Panc1 (cell line): ENCODE data around the gene SEZ6L. TPM values are rescaled to one million over a fixed set of nuclear protein-coding genes. Genes with fewer than 3 reads are reported as not detected.

Source experiments
- ATAC-seq: fragments of 200-7000 bp; cut with Tn5 transposase; 2 replicates; pipeline ENCODE4 v1.9.1; 2020; ENCODE audit warnings: mild to moderate bottlenecking, moderate library complexity
- BruUV-seq: library from RNA; stranded (reverse); fragments of 400-500 nt; replicated peaks from 2 replicates; lab custom pipeline; 2021; lab: Mats Ljungman, UMichigan
- CTCF ChIA-PET: fragments of 300-600 bp; sonication (Branson Sonifier 250); formaldehyde crosslinking; loops from one replicate; lab custom pipeline; 2022; ENCODE audit warnings: antibody characterized with exemption; lab: Charles Lee
- POLR2A ChIA-PET: fragments of 300-600 bp; sonication (Branson Sonifier 250); formaldehyde crosslinking; loops from one replicate; lab custom pipeline; 2022; ENCODE audit warnings: antibody characterized with exemption; lab: Charles Lee
- DNase-seq: peaks from one replicate; pipeline ENCODE4 v3.0.0-alpha.2; 2010; ENCODE audit warnings: low read depth, low spot score
- H3K27ac ChIP-seq: 2 replicates; pipeline ENCODE4 v1.5.1; 2011; ENCODE audit warnings: mild to moderate bottlenecking, low read length, inconsistent platforms
- H3K27me3 ChIP-seq: fragments of 200-500 bp; sonication (Bioruptor generic); 2 replicates; pipeline ENCODE4 v1.6.0; 2014; ENCODE audit warnings: low read length, inconsistent platforms; ENCODE audit not compliant: control insufficient read depth, insufficient read depth
- H3K36me3 ChIP-seq: fragments of 200-500 bp; sonication (Bioruptor generic); 2 replicates; pipeline ENCODE4 v1.5.1; 2014; ENCODE audit warnings: inconsistent platforms, mild to moderate bottlenecking, low read length, moderate library complexity; ENCODE audit not compliant: control insufficient read depth, insufficient read depth
- H3K4me1 ChIP-seq: 2 replicates; pipeline ENCODE4 v1.5.1; 2011; ENCODE audit warnings: inconsistent platforms, mild to moderate bottlenecking, low read length, moderate library complexity; ENCODE audit not compliant: control insufficient read depth, insufficient read depth
- H3K4me3 ChIP-seq, 2 experiments: 2 replicates each; pipeline ENCODE4 v1.5.1; 2011 to 2012; ENCODE audit warnings: low read depth in 2 of 2, low read length in 2 of 2, mild to moderate bottlenecking in 2 of 2, inconsistent platforms in 1 of 2, moderate library complexity in 1 of 2
- H3K9me3 ChIP-seq: fragments of 200-500 bp; sonication (Bioruptor generic); 2 replicates; pipeline ENCODE4 v1.5.1; 2014; ENCODE audit warnings: low read depth, mild to moderate bottlenecking, inconsistent platforms, low read length, moderate library complexity; ENCODE audit not compliant: control insufficient read depth, insufficient read depth
- POLR2AphosphoS5 ChIP-seq: IDR thresholded peaks from 2 replicates; pipeline ENCODE4 v1.6.1; 2012; ENCODE audit warnings: mild to moderate bottlenecking, low read depth, low read length, moderate library complexity
- SIN3A ChIP-seq: IDR thresholded peaks from 2 replicates; pipeline ENCODE4 v1.6.1; 2012; ENCODE audit warnings: low read depth, mild to moderate bottlenecking, low read length, moderate library complexity, borderline replicate concordance; ENCODE audit not compliant: insufficient read depth
- TCF7L2 ChIP-seq: IDR thresholded peaks from 2 replicates; pipeline ENCODE4 v1.6.1; 2011; ENCODE audit warnings: mild to moderate bottlenecking, low read depth, low read length, inconsistent platforms
- in situ Hi-C: cut with HindIII; loops from 2 replicates; pipeline ENCODE4 v1.10.0; 2016; ENCODE audit warnings: low sequenced_read_pairs, low pct_unique_long_range_greater_than_20kb
- intact Hi-C: fragments of 100-400 bp; cut with micrococcal nuclease; formaldehyde crosslinking; loops from one replicate; pipeline ENCODE4 v1.10.0; 2022; ENCODE audit not compliant: unreplicated experiment
- total RNA-seq: library from RNA; stranded (reverse); gene quantifications from one replicate; pipeline ENCODE4 v1.2.1, GENCODE V29; 2021; ENCODE audit not compliant: unreplicated experiment
- TF ChIP-seq, protein P1 (sequence below): fragments of 450-650 bp; IDR thresholded peaks from 2 replicates; pipeline ENCODE4 v1.5.1; 2017; ENCODE audit warnings: mild to moderate bottlenecking
- TF ChIP-seq, protein P2 (sequence below), 2 experiments: IDR thresholded peaks; 2 replicates each; pipeline ENCODE4 v1.6.1; 2011 to 2012; ENCODE audit warnings: low read depth in 2 of 2, control low read depth in 1 of 2, low read length in 1 of 2, mild to moderate bottlenecking in 1 of 2, moderate library complexity in 1 of 2; ENCODE audit not compliant: insufficient read depth in 1 of 2

Gene SEZ6L
- total RNA-seq, 1 experiment from 2014 or later: not detected

DNA sequence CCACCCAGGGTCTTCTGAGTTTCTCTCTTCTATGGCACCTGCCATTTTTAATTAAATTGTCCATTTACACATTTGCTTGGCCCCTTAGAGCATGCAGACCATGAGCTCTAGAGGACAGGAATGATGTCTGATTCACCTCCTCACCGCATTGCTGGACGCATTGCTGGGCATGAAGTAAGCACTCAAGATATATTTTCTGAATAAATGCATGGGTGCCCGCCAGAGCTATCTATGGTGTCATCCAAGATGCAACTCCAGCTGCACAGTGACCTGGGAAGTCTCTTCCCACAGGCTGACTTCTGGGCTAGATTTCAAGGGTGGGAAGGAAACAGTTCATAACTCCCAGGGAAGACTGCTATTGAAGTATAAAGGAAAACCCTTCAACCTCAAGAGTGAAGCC lies 193.2 kb downstream of the SEZ6L start:
- no peak for DNase-seq
- in situ Hi-C loops: no loop called here
- ChIA-PET CTCF (no interaction called here), POLR2A (no interaction called here)
- no peak for ATAC-seq
- no peaks in the 10 kb centered on the region; the same call in 1 of the 2 replicates for H3K27me3 ChIP-seq
- peaks cover 4% of the 10 kb centered on the region for H3K4me1 ChIP-seq
- H3K4me3 ChIP-seq: no peak overlapping the region
- H3K9me3 ChIP-seq: no peaks in the 10 kb centered on the region
- intact Hi-C loops: loop anchor here (10.0 kb wide), 1 partner anchor 102 kb away; no protein-coding TSS in a partner anchor
- H3K36me3 ChIP-seq: no peaks in the 10 kb centered on the region; the same call in 1 of the 2 replicates
- no TSS peak for BruUV-seq
- TF ChIP-seq TCF7L2 (no peak), POLR2AphosphoS5 (no peak), SIN3A (no peak)
- TF ChIP-seq, protein P1, sequence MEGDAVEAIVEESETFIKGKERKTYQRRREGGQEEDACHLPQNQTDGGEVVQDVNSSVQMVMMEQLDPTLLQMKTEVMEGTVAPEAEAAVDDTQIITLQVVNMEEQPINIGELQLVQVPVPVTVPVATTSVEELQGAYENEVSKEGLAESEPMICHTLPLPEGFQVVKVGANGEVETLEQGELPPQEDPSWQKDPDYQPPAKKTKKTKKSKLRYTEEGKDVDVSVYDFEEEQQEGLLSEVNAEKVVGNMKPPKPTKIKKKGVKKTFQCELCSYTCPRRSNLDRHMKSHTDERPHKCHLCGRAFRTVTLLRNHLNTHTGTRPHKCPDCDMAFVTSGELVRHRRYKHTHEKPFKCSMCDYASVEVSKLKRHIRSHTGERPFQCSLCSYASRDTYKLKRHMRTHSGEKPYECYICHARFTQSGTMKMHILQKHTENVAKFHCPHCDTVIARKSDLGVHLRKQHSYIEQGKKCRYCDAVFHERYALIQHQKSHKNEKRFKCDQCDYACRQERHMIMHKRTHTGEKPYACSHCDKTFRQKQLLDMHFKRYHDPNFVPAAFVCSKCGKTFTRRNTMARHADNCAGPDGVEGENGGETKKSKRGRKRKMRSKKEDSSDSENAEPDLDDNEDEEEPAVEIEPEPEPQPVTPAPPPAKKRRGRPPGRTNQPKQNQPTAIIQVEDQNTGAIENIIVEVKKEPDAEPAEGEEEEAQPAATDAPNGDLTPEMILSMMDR: no peak
- TF ChIP-seq, protein P2, sequence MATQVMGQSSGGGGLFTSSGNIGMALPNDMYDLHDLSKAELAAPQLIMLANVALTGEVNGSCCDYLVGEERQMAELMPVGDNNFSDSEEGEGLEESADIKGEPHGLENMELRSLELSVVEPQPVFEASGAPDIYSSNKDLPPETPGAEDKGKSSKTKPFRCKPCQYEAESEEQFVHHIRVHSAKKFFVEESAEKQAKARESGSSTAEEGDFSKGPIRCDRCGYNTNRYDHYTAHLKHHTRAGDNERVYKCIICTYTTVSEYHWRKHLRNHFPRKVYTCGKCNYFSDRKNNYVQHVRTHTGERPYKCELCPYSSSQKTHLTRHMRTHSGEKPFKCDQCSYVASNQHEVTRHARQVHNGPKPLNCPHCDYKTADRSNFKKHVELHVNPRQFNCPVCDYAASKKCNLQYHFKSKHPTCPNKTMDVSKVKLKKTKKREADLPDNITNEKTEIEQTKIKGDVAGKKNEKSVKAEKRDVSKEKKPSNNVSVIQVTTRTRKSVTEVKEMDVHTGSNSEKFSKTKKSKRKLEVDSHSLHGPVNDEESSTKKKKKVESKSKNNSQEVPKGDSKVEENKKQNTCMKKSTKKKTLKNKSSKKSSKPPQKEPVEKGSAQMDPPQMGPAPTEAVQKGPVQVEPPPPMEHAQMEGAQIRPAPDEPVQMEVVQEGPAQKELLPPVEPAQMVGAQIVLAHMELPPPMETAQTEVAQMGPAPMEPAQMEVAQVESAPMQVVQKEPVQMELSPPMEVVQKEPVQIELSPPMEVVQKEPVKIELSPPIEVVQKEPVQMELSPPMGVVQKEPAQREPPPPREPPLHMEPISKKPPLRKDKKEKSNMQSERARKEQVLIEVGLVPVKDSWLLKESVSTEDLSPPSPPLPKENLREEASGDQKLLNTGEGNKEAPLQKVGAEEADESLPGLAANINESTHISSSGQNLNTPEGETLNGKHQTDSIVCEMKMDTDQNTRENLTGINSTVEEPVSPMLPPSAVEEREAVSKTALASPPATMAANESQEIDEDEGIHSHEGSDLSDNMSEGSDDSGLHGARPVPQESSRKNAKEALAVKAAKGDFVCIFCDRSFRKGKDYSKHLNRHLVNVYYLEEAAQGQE (IDR thresholded peaks at IDR 0.05; ENCODE audit: insufficient read depth in 1 of 2, low read depth in 2 of 2, low read length in 1 of 2): no peak
- no peak overlapping the region for H3K27ac ChIP-seq

DNA sequence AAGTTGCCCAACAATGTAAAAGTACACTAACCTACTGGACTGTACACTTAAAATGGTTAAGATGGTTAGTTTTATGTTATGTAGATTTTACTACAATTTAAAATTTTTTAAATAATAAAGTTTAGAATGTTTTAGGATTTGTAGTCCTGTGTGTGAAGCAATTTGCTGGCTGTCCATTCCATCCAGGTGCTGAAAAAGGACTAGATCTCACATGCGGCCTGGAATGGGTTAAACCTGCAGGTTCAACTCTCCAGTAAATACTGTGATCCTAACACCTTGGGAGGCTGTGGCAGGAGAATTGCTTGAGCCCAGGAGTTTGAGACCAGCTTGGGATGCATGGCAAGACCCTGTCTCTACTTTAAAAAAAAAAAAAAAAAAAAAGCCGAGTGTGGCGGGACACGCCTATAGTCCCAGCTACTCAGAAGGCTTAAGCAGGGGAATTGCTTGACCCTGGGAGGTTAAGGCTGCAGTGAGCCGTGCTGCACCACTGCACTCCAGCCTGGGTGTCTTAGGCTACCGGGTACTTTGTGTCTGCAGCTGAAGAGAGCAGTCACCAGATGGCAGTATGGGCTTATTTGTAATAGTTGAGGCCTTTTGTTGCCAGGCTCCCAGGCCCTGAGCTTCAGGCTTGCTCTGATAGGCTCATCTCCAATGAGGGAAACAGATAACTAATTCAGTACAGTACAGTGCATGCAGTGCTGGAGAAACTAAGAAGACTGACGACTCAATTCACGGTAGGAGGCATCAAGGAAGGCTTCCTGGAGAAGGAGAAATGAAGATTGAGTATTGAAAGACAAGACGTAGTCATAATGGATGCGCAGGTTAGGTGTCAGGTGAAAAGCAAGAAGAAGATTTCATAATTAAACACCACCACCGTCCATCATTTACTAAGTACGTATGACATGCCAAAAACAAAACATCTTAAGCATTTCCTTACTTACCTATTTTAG lies 195.1 kb downstream of the SEZ6L start:
- Histone ChIP-seq H3K4me3 (no peak overlapping the region), H3K27ac (no peak overlapping the region), H3K4me1 (peaks cover 4% of the 10 kb centered on the region), H3K36me3 (no peaks in the 10 kb centered on the region; the same call in 1 of the 2 replicates), H3K9me3 (no peaks in the 10 kb centered on the region), H3K27me3 (no peaks in the 10 kb centered on the region; the same call in 1 of the 2 replicates)
- ATAC-seq (peak; percentile 93), DNase-seq (peak; percentile 54)
- POLR2A ChIA-PET: interaction anchor here (0.6 kb wide), 1 partner anchor 121 kb away, joined by 5 read pairs; no protein-coding TSS in a partner anchor
- in situ Hi-C loops: no loop called here
- intact Hi-C loops: loop anchor here (10.0 kb wide), 1 partner anchor 100 kb away; no protein-coding TSS in a partner anchor
- CTCF ChIA-PET: interaction anchor here (0.6 to 1.0 kb wide), 5 partner anchors 62 to 124 kb away, joined by 4 to 13 read pairs (median 10); no protein-coding TSS in a partner anchor
- no TSS peak for BruUV-seq
- TF ChIP-seq, protein P2 (IDR thresholded peaks at IDR 0.05; ENCODE audit: insufficient read depth in 1 of 2, low read depth in 2 of 2, low read length in 1 of 2): 0 out of 4 replicates have a peak, but pooled peaks of 1 of the 2 experiments have one; percentile 17
- TF ChIP-seq, protein P1: peak; percentile 74
- TF ChIP-seq POLR2AphosphoS5: no peak
